Neural cell (in vitro differentiated cells): ENCODE data around the gene HLCS. TPM values are rescaled to one million over a fixed set of nuclear protein-coding genes. Genes with fewer than 3 reads are reported as not detected.

Source experiments
- H2AFZ ChIP-seq: fragments of 200-600, 300-800 bp; sonication (generic), shearing (Covaris generic); 2 replicates; pipeline ENCODE4 v1.6.0; 2014; ENCODE audit warnings: low read depth, mild to moderate bottlenecking, antibody characterized with exemption, low read length, moderate library complexity
- H3F3A ChIP-seq: fragments of 200-600 bp; shearing (Covaris generic); 2 replicates; pipeline ENCODE4 v1.6.1; 2016; ENCODE audit warnings: mild to moderate bottlenecking, moderate library complexity, mixed read lengths, antibody characterized with exemption, low read length; ENCODE audit not compliant: insufficient read depth, poor library complexity, severe bottlenecking
- H3K27ac ChIP-seq: fragments of 200-600, 300-800 bp; sonication (generic), shearing (Covaris generic); 2 replicates; pipeline ENCODE4 v1.5.1; 2014; ENCODE audit warnings: mild to moderate bottlenecking, low read length, moderate library complexity
- H3K27me3 ChIP-seq: fragments of 300-800, 200-600 bp; sonication (generic), shearing (Covaris generic); 2 replicates; pipeline ENCODE4 v1.6.0; 2014; ENCODE audit warnings: mild to moderate bottlenecking, low read depth, low read length, moderate library complexity; ENCODE audit not compliant: insufficient read depth
- H3K36me3 ChIP-seq: fragments of 300-800, 200-600 bp; sonication (generic), shearing (Covaris generic); 2 replicates; pipeline ENCODE4 v1.5.1; 2014; ENCODE audit warnings: mild to moderate bottlenecking, antibody characterized with exemption, low read length, moderate library complexity; ENCODE audit not compliant: insufficient read depth
- H3K4me2 ChIP-seq: fragments of 300-800, 200-600 bp; sonication (generic), shearing (Covaris generic); 2 replicates; pipeline ENCODE4 v1.6.0; 2014; ENCODE audit warnings: mild to moderate bottlenecking, low read length
- H3K4me3 ChIP-seq: fragments of 300-800, 200-600 bp; sonication (generic), shearing (Covaris generic); 2 replicates; pipeline ENCODE4 v1.5.1; 2014; ENCODE audit warnings: mild to moderate bottlenecking, low read length, moderate library complexity
- H3K79me2 ChIP-seq: fragments of 200-600 bp; shearing (Covaris generic); replicated peaks from 2 replicates; pipeline ENCODE4 v1.6.0; 2014; ENCODE audit warnings: mild to moderate bottlenecking, low read length, moderate library complexity; ENCODE audit not compliant: insufficient read depth
- H3K9ac ChIP-seq: fragments of 300-800, 200-600 bp; sonication (generic), shearing (Covaris generic); 2 replicates; pipeline ENCODE4 v1.6.1; 2016; ENCODE audit warnings: mild to moderate bottlenecking, low read length, mixed read lengths
- H3K9me2 ChIP-seq: fragments of 200-600 bp; shearing (Covaris generic); 2 replicates; pipeline ENCODE4 v1.6.1; 2016; ENCODE audit warnings: mild to moderate bottlenecking, low read length, mixed read lengths; ENCODE audit not compliant: insufficient read depth
- H3K9me3 ChIP-seq: fragments of 200-600, 300-800 bp; sonication (generic), shearing (Covaris generic); 2 replicates; pipeline ENCODE4 v1.6.1; 2016; ENCODE audit warnings: mild to moderate bottlenecking, mixed run types, low read length, moderate library complexity, mixed read lengths
- H4K20me1 ChIP-seq: fragments of 200-600 bp; shearing (Covaris generic); 2 replicates; pipeline ENCODE4 v1.6.1; 2016; ENCODE audit warnings: mild to moderate bottlenecking, mixed run types; ENCODE audit not compliant: insufficient read depth
- CTCF ChIP-seq: fragments of 450-650 bp; IDR thresholded peaks from 2 replicates; pipeline ENCODE4 v1.5.1; 2014; ENCODE audit warnings: antibody characterized with exemption, mild to moderate bottlenecking, moderate library complexity; ENCODE audit not compliant: poor library complexity, severe bottlenecking
- EP300 ChIP-seq: fragments of 450-650 bp; conservative IDR thresholded peaks from 2 replicates; pipeline ENCODE4 v1.6.1; 2014; ENCODE audit warnings: antibody characterized with exemption, mild to moderate bottlenecking, moderate library complexity; ENCODE audit not compliant: poor library complexity, severe bottlenecking
- EZH2 ChIP-seq: fragments of 200-600, 300-800 bp; shearing (Covaris generic), sonication (generic); IDR thresholded peaks from 2 replicates; pipeline ENCODE4 v1.6.1; 2014; ENCODE audit warnings: antibody characterized with exemption, low read length, borderline replicate concordance, mild to moderate bottlenecking; ENCODE audit not compliant: insufficient read depth, poor library complexity, severe bottlenecking
- MXI1 ChIP-seq: fragments of 450-650 bp; conservative IDR thresholded peaks from 2 replicates; pipeline ENCODE4 v1.6.1; 2014; ENCODE audit warnings: antibody characterized with exemption, mild to moderate bottlenecking; ENCODE audit not compliant: poor library complexity, severe bottlenecking
- POLR2AphosphoS5 ChIP-seq: IDR thresholded peaks from 2 replicates; pipeline ENCODE4 v1.6.1; 2012
- RAD21 ChIP-seq: fragments of 450-650 bp; conservative IDR thresholded peaks from 2 replicates; pipeline ENCODE4 v1.6.1; 2014; ENCODE audit warnings: antibody characterized with exemption, mild to moderate bottlenecking, moderate library complexity
- SMC3 ChIP-seq: fragments of 450-650 bp; conservative IDR thresholded peaks from 2 replicates; pipeline ENCODE4 v1.6.1; 2014; ENCODE audit warnings: antibody characterized with exemption, mild to moderate bottlenecking, moderate library complexity; ENCODE audit not compliant: poor library complexity
- TAF1 ChIP-seq: IDR thresholded peaks from 2 replicates; pipeline ENCODE4 v1.6.1; 2012; ENCODE audit warnings: low read depth
- polyA plus RNA-seq: library from polyadenylated mRNA; depleted of rRNA; stranded (reverse); fragments of >200 nt; gene quantifications from 2 replicates; pipeline ENCODE4 v1.2.3, GENCODE V29; 2014
- TF ChIP-seq, protein P1 (sequence below): IDR thresholded peaks from 2 replicates; pipeline ENCODE4 v1.6.1; 2012; ENCODE audit warnings: borderline replicate concordance

Gene HLCS
- polyA plus RNA-seq, 1 donor from 2014 or later: 12.1 TPM

DNA sequence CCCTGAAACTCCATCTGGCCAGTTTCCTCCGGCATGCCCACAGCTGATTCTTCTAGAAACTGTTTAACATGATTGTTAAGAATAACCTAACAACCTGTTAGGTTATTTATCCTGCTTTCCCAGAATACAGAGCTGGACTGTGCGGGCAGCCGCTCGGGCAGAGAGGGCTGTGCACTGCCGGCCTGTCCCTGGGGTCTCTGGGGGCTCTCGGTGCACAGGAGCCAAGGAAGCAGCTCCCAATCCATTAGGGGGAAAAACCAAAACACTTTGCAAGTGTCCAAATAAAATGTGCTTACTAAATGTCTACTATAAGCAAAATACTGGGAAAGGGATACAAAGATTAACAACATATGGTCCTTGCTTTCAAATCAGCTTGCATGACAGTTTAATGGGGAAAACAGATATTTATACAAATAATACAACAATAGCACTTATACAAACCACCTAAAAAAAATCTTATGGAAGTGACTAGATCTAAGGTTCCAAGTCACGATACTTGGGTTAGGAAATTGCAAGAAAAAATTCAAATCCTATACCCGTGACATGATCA is 50.7 kb downstream of the HLCS start:
- no peaks in the 10 kb centered on the region for H3K27me3 ChIP-seq
- no peak overlapping the region for H3K4me3 ChIP-seq
- no peaks in the 10 kb centered on the region for H4K20me1 ChIP-seq
- H3K4me2 ChIP-seq: no peak overlapping the region
- no peaks in the 10 kb centered on the region for H3K36me3 ChIP-seq
- no peak overlapping the region for H3K27ac ChIP-seq
- H3K9me3 ChIP-seq: no peaks in the 10 kb centered on the region
- no peaks in the 10 kb centered on the region for H3K9me2 ChIP-seq
- no peak for TF ChIP-seq POLR2AphosphoS5
- TF ChIP-seq RAD21: no peak
- TF ChIP-seq CTCF: no peak
- no peak for TF ChIP-seq MXI1
- TF ChIP-seq, protein P1, sequence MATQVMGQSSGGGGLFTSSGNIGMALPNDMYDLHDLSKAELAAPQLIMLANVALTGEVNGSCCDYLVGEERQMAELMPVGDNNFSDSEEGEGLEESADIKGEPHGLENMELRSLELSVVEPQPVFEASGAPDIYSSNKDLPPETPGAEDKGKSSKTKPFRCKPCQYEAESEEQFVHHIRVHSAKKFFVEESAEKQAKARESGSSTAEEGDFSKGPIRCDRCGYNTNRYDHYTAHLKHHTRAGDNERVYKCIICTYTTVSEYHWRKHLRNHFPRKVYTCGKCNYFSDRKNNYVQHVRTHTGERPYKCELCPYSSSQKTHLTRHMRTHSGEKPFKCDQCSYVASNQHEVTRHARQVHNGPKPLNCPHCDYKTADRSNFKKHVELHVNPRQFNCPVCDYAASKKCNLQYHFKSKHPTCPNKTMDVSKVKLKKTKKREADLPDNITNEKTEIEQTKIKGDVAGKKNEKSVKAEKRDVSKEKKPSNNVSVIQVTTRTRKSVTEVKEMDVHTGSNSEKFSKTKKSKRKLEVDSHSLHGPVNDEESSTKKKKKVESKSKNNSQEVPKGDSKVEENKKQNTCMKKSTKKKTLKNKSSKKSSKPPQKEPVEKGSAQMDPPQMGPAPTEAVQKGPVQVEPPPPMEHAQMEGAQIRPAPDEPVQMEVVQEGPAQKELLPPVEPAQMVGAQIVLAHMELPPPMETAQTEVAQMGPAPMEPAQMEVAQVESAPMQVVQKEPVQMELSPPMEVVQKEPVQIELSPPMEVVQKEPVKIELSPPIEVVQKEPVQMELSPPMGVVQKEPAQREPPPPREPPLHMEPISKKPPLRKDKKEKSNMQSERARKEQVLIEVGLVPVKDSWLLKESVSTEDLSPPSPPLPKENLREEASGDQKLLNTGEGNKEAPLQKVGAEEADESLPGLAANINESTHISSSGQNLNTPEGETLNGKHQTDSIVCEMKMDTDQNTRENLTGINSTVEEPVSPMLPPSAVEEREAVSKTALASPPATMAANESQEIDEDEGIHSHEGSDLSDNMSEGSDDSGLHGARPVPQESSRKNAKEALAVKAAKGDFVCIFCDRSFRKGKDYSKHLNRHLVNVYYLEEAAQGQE: no peak
- TF ChIP-seq EZH2: no peak
- TF ChIP-seq TAF1: no peak
- no peak for TF ChIP-seq EP300
- TF ChIP-seq SMC3: no peak
- no peak overlapping the region for H2AFZ ChIP-seq
- no peak overlapping the region for H3K9ac ChIP-seq
- H3F3A ChIP-seq: no peaks in the 10 kb centered on the region
- no peaks in the 10 kb centered on the region for H3K79me2 ChIP-seq

GRCh38 chr21:36915014-36915695 is 51.3 kb downstream of the HLCS start:
- no peaks in the 10 kb centered on the region for H3K9me3 ChIP-seq
- no peak overlapping the region for H3K4me2 ChIP-seq
- H3K27ac ChIP-seq: no peak overlapping the region
- no peak overlapping the region for H2AFZ ChIP-seq
- H3F3A ChIP-seq: no peaks in the 10 kb centered on the region
- H3K79me2 ChIP-seq: no peaks in the 10 kb centered on the region
- H3K4me3 ChIP-seq: no peak overlapping the region
- no peak for TF ChIP-seq RAD21
- no peak for TF ChIP-seq CTCF
- no peak for TF ChIP-seq POLR2AphosphoS5
- no peak for TF ChIP-seq EP300
- TF ChIP-seq MXI1: no peak
- TF ChIP-seq SMC3: no peak
- TF ChIP-seq, protein P1: no peak
- no peak for TF ChIP-seq EZH2
- TF ChIP-seq TAF1: no peak
- H3K27me3 ChIP-seq: no peaks in the 10 kb centered on the region
- no peaks in the 10 kb centered on the region for H3K36me3 ChIP-seq
- H3K9ac ChIP-seq: no peak overlapping the region
- no peaks in the 10 kb centered on the region for H3K9me2 ChIP-seq
- H4K20me1 ChIP-seq: no peaks in the 10 kb centered on the region
